Endothelial cell of umbilical vein (primary cell): ENCODE data around the gene RRAGB. TPM values are rescaled to one million over a fixed set of nuclear protein-coding genes. Genes with fewer than 3 reads are reported as not detected.

Experiments
- BruUV-seq: library from RNA; stranded (reverse); fragments of 400-500 nt; replicated peaks from 2 replicates; lab custom pipeline; 2021; lab: Mats Ljungman, UMichigan
- CTCF ChIA-PET: fragments of 300-600, 350-600 bp; sonication (Branson Sonifier 250); formaldehyde crosslinking; loops from one replicate; lab custom pipeline; 2021; ENCODE audit warnings: antibody characterized with exemption, inconsistent platforms; lab: Charles Lee
- POLR2A ChIA-PET: fragments of 300-600, 350-600 bp; sonication (Branson Sonifier 250); formaldehyde crosslinking; loops from one replicate; lab custom pipeline; 2021; ENCODE audit warnings: antibody characterized with exemption, inconsistent platforms; lab: Charles Lee
- DNase-seq: peaks from one replicate; pipeline ENCODE4 v3.0.0-alpha.2; 2011; ENCODE audit warnings: low read depth, low spot score
- FAIRE-seq: peaks from 2 replicates; lab custom pipeline; 2011; peaks lifted over from hg19 to GRCh38; lab: Jason Lieb, UNC
- H2AFZ ChIP-seq: 2 replicates; pipeline ENCODE4 v1.6.0; 2012; ENCODE audit warnings: low read depth, low read length, control low read depth, inconsistent platforms
- H3K27ac ChIP-seq: 2 replicates; pipeline ENCODE4 v1.5.1; 2011; ENCODE audit warnings: low read depth, mild to moderate bottlenecking, control low read depth, low read length, moderate library complexity; ENCODE audit not compliant: insufficient read depth
- H3K27me3 ChIP-seq, 2 experiments: 2 replicates each; pipeline versions ENCODE4 v1.6.0 to v1.6.1; 2011; ENCODE audit warnings: low read length in 2 of 2, mixed read lengths in 1 of 2; ENCODE audit not compliant: control insufficient read depth in 2 of 2, insufficient read depth in 2 of 2
- H3K36me3 ChIP-seq, 2 experiments: 2 replicates in 1 of 2; 3 replicates in 1 of 2; pipeline ENCODE4 v1.5.1; 2011; ENCODE audit warnings: low read length in 2 of 2, mild to moderate bottlenecking in 1 of 2, moderate library complexity in 1 of 2; ENCODE audit not compliant: control insufficient read depth in 2 of 2, insufficient read depth in 2 of 2; ENCODE audit errors: extremely low read depth in 1 of 2
- H3K4me1 ChIP-seq: 3 replicates; pipeline ENCODE4 v1.5.1; 2011; ENCODE audit warnings: mild to moderate bottlenecking, low read length; ENCODE audit not compliant: control insufficient read depth, insufficient read depth; ENCODE audit errors: extremely low read depth
- H3K4me2 ChIP-seq: 2 replicates; pipeline ENCODE4 v1.6.1; 2011; ENCODE audit warnings: low read length, control low read depth, mixed read lengths; ENCODE audit not compliant: insufficient read depth
- H3K4me3 ChIP-seq, 3 experiments: fragments of 200-600 bp in 1 of 3; sonication (generic), shearing (Covaris generic) in 1 of 3; replicated peaks in 1 of 3; 2 replicates each; pipeline ENCODE4 v1.5.1; 2011 to 2016; ENCODE audit warnings: control low read depth in 3 of 3, low read length in 3 of 3, mild to moderate bottlenecking in 2 of 3, inconsistent platforms in 1 of 3, low read depth in 1 of 3, moderate library complexity in 1 of 3; ENCODE audit not compliant: insufficient read depth in 1 of 3
- H3K79me2 ChIP-seq: 2 replicates; pipeline ENCODE4 v1.6.0; 2012; ENCODE audit warnings: low read length, inconsistent platforms; ENCODE audit not compliant: control insufficient read depth, insufficient read depth
- H3K9ac ChIP-seq: replicated peaks from 2 replicates; pipeline ENCODE3; 2011; ENCODE audit warnings: low read length, control low read depth; ENCODE audit not compliant: insufficient read depth; ENCODE audit errors: extremely low read depth
- H3K9me1 ChIP-seq: replicated peaks from 3 replicates; pipeline ENCODE4 v1.6.0; 2011; ENCODE audit warnings: mild to moderate bottlenecking, low read length; ENCODE audit not compliant: control insufficient read depth, insufficient read depth; ENCODE audit errors: extremely low read depth
- H3K9me3 ChIP-seq: replicated peaks from 2 replicates; pipeline ENCODE4 v1.5.1; 2012; ENCODE audit warnings: low read length, inconsistent platforms; ENCODE audit not compliant: control insufficient read depth, insufficient read depth
- H4K20me1 ChIP-seq: replicated peaks from 2 replicates; pipeline ENCODE3; 2011; ENCODE audit warnings: mild to moderate bottlenecking, low read length; ENCODE audit not compliant: control insufficient read depth, insufficient read depth; ENCODE audit errors: extremely low read depth
- CTCF ChIP-seq, 2 donors: IDR thresholded peaks; 1 replicate in 1 of 2; 2 replicates in 1 of 2; pipeline ENCODE4 v1.5.1; 2011; ENCODE audit warnings: low read length in 2 of 2, mild to moderate bottlenecking in 2 of 2, moderate library complexity in 2 of 2, control low read depth in 1 of 2, inconsistent platforms in 1 of 2, low read depth in 1 of 2; ENCODE audit not compliant: insufficient read depth in 1 of 2; ENCODE audit errors: extremely low read depth in 1 of 2
- EZH2 ChIP-seq: IDR thresholded peaks from 2 replicates; pipeline ENCODE4 v1.6.1; 2012; ENCODE audit warnings: borderline replicate concordance, low read depth, mild to moderate bottlenecking, moderate library complexity, low read length, inconsistent platforms; ENCODE audit not compliant: severe bottlenecking
- FOS ChIP-seq: IDR thresholded peaks from 2 replicates; pipeline ENCODE4 v1.6.1; 2011; ENCODE audit warnings: mild to moderate bottlenecking, low read length, moderate library complexity, borderline replicate concordance; ENCODE audit not compliant: insufficient read depth
- GATA2 ChIP-seq: IDR thresholded peaks from 2 replicates; pipeline ENCODE4 v1.7.0; 2011; ENCODE audit warnings: low read depth, mild to moderate bottlenecking, moderate library complexity, mixed read lengths, low read length; ENCODE audit not compliant: insufficient read length, insufficient read depth
- JUN ChIP-seq: IDR thresholded peaks from 2 replicates; pipeline ENCODE4 v1.6.1; 2011; ENCODE audit warnings: borderline replicate concordance, low read depth; ENCODE audit not compliant: insufficient read length, insufficient read depth
- MYC ChIP-seq: IDR thresholded peaks from one replicate; pipeline ENCODE4 v1.6.1; 2011; ENCODE audit warnings: mild to moderate bottlenecking, low read depth, low read length
- POLR2A ChIP-seq: IDR thresholded peaks from 2 replicates; pipeline ENCODE4 v1.6.1; 2012; ENCODE audit warnings: low read depth, mild to moderate bottlenecking, control low read depth, low read length
- POLR2AphosphoS5 ChIP-seq: IDR thresholded peaks from 2 replicates; pipeline ENCODE4 v1.6.1; 2012; ENCODE audit warnings: low read depth, mild to moderate bottlenecking, control low read depth, low read length, moderate library complexity; ENCODE audit not compliant: insufficient read depth
- dilution Hi-C: fragments of 300-500 bp; cut with MboI; formaldehyde crosslinking; loops from one replicate; pipeline ENCODE4 v1.15.0; 2019; ENCODE audit warnings: low sequenced_read_pairs; ENCODE audit not compliant: extremely low pct_ligation_motif_present
- intact Hi-C: fragments of 100-400 bp; cut with micrococcal nuclease; formaldehyde crosslinking; loops from one replicate; pipeline ENCODE4 v1.10.0; 2022
- polyA plus RNA-seq, 4 experiments: library from polyadenylated mRNA; depleted of rRNA in 3 of 4; stranded (reverse) in 3 of 4; unstranded in 1 of 4; fragments of >200 nt; gene quantifications; 2 replicates each; pipeline versions ENCODE4 v1.2.1 to v1.2.3, GENCODE V29; 2011 to 2012; ENCODE audit warnings: missing spikeins in 1 of 4
- total RNA-seq: library from RNA; stranded (reverse); gene quantifications from 2 replicates; pipeline ENCODE4 v1.2.3, GENCODE V29; 2021
- TF ChIP-seq, protein P1 (sequence below): IDR thresholded peaks from 2 replicates; pipeline ENCODE4 v1.6.1; 2011; ENCODE audit not compliant: insufficient read depth, insufficient read length

RRAGB gene
- total and polyA plus RNA-seq, 2 donors (not counting 3 experiments of a cell fraction or from before 2014, with no cell fraction given) = 14.3 to 18.0 TPM

GRCh38 chrX:55716937-55717336, 612 bp upstream of the RRAGB start:
- dilution Hi-C loops = no loop called here
- Histone ChIP-seq H3K27me3 (no peaks in the 10 kb centered on the region), H3K4me3 (peak overlapping the region in 1 of 3 experiments; percentile 30), H3K9me1 (no peaks in the 10 kb centered on the region), H4K20me1 (no peaks in the 10 kb centered on the region), H3K9ac (no peak overlapping the region), H3K79me2 (no peaks in the 10 kb centered on the region), H2AFZ (no peak overlapping the region), H3K4me2 (peak overlapping the region; percentile 24), H3K27ac (peak overlapping the region; percentile 30), H3K4me1 (peaks cover 37% of the 10 kb centered on the region), H3K36me3 (no peaks in the 10 kb centered on the region), H3K9me3 (no peaks in the 10 kb centered on the region)
- intact Hi-C loops = loop anchor here (2.0 to 10.0 kb wide), 7 partner anchors 42 to 912 kb away; partner anchors contain the start of genes FOXR2, KLF8 and MAGED2
- ChIA-PET CTCF (interaction anchor here (0.8 to 1.4 kb wide), 6 partner anchors 16 to 265 kb away, joined by 3 to 32 read pairs (median 6); partner anchors contain the start of gene MAGEH1), POLR2A (interaction anchor here (0.9 kb wide), 1 partner anchor 265 kb away, joined by 7 read pairs; the partner anchor contains the start of gene MAGEH1)
- no TSS peak for BruUV-seq
- FAIRE-seq = no peak
- no peak for TF ChIP-seq FOS
- no peak for TF ChIP-seq EZH2
- TF ChIP-seq POLR2A = no peak
- no peak for TF ChIP-seq POLR2AphosphoS5
- no peak for TF ChIP-seq CTCF (IDR thresholded peaks at IDR 0.05; ENCODE audit: extremely low read depth in 1 of 2, insufficient read depth in 1 of 2, low read depth in 1 of 2, low read length in 2 of 2)
- TF ChIP-seq JUN = no peak
- TF ChIP-seq MYC = no peak
- TF ChIP-seq, protein P1, sequence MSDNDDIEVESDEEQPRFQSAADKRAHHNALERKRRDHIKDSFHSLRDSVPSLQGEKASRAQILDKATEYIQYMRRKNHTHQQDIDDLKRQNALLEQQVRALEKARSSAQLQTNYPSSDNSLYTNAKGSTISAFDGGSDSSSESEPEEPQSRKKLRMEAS = no peak
- no peak for TF ChIP-seq GATA2
- DNase-seq = no peak
